PFSK-1 (cell line): Measurements from ENCODE around the gene INTS11.

ENCODE experiments used
- FOXP2 ChIP-seq: optimal IDR thresholded peaks from 2 replicates; pipeline ENCODE3; 2011; ENCODE audit warnings: borderline replicate concordance, control low read depth, inconsistent platforms; ENCODE audit not compliant: insufficient read depth; ENCODE audit errors: extremely low read length, extremely low read depth
- POLR2AphosphoS5 ChIP-seq: IDR thresholded peaks from 2 replicates; pipeline ENCODE4 v1.6.1; 2012; ENCODE audit warnings: low read depth, mild to moderate bottlenecking, control low read depth, low read length, moderate library complexity
- SIN3A ChIP-seq: IDR thresholded peaks from 2 replicates; pipeline ENCODE4 v1.6.1; 2012; ENCODE audit warnings: mild to moderate bottlenecking, low read length, moderate library complexity, borderline replicate concordance; ENCODE audit not compliant: insufficient read depth
- TAF1 ChIP-seq: IDR thresholded peaks from 2 replicates; pipeline ENCODE4 v1.6.1; 2012; ENCODE audit warnings: low read length, control low read depth, borderline replicate concordance; ENCODE audit not compliant: insufficient read depth
- TF ChIP-seq, protein P1 (sequence below), 2 experiments: IDR thresholded peaks; 2 replicates each; pipeline versions ENCODE4 v1.6.1 to v1.8.0; 2011 to 2012; ENCODE audit warnings: low read depth in 2 of 2, low read length in 2 of 2, control low read depth in 1 of 2, inconsistent platforms in 1 of 2, mild to moderate bottlenecking in 1 of 2, moderate library complexity in 1 of 2; ENCODE audit not compliant: insufficient read depth in 1 of 2

Gene INTS11

DNA sequence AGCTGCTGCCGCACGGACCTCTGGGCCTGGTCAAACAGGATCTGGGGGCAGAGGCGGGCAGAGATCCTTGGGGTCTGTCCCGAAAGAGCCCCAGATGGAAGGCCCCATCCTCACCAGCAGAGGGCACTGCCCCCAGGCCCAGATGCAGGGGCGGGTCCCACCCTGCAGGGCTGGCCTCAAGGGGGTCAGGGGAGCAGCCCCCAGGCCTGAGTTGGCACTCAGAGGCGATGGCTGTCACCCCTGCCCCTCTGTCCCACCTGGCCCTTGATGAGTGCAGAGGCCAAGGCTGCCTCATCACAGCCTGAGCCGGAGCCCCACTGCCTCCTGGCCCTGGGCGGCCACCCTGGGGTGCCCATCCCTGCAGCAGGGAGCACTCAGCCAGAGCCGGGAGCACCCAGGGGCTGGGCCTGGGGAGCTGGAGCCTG is 22.4 kb downstream of the INTS11 start:
- no peak for TF ChIP-seq TAF1
- TF ChIP-seq FOXP2 = no peak
- TF ChIP-seq, protein P1, sequence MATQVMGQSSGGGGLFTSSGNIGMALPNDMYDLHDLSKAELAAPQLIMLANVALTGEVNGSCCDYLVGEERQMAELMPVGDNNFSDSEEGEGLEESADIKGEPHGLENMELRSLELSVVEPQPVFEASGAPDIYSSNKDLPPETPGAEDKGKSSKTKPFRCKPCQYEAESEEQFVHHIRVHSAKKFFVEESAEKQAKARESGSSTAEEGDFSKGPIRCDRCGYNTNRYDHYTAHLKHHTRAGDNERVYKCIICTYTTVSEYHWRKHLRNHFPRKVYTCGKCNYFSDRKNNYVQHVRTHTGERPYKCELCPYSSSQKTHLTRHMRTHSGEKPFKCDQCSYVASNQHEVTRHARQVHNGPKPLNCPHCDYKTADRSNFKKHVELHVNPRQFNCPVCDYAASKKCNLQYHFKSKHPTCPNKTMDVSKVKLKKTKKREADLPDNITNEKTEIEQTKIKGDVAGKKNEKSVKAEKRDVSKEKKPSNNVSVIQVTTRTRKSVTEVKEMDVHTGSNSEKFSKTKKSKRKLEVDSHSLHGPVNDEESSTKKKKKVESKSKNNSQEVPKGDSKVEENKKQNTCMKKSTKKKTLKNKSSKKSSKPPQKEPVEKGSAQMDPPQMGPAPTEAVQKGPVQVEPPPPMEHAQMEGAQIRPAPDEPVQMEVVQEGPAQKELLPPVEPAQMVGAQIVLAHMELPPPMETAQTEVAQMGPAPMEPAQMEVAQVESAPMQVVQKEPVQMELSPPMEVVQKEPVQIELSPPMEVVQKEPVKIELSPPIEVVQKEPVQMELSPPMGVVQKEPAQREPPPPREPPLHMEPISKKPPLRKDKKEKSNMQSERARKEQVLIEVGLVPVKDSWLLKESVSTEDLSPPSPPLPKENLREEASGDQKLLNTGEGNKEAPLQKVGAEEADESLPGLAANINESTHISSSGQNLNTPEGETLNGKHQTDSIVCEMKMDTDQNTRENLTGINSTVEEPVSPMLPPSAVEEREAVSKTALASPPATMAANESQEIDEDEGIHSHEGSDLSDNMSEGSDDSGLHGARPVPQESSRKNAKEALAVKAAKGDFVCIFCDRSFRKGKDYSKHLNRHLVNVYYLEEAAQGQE (IDR thresholded peaks at IDR 0.05; ENCODE audit: insufficient read depth in 1 of 2, low read depth in 2 of 2, low read length in 2 of 2) = no peak
- no peak for TF ChIP-seq POLR2AphosphoS5
- no peak for TF ChIP-seq SIN3A

DNA sequence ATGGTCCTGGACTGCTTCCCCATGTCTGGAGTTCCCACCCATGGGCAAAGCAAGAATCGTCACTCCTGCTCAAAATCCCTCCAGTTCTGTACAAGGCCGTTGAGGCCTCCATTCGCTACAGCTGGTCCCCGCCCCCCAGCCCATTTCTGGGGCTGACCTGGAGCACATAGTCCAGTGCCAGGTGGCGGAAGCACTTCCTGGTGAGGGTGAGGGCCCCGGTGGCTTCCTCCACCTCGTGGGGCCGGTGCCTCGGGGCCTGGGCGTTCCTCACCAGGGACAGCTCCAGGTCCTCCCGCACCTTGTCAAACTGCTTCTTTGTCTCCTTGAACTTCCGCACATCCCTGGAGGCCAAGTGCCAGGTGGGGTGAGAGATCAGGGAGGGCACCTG is 24.1 kb downstream of the INTS11 start:
- TF ChIP-seq POLR2AphosphoS5 (no peak), SIN3A (no peak), FOXP2 (no peak), TAF1 (no peak)
- TF ChIP-seq, protein P1 (IDR thresholded peaks at IDR 0.05; ENCODE audit: insufficient read depth in 1 of 2, low read depth in 2 of 2, low read length in 2 of 2) = peak in 1 of 2 experiments; percentile 65; a peak in 1 of 4 replicates

DNA sequence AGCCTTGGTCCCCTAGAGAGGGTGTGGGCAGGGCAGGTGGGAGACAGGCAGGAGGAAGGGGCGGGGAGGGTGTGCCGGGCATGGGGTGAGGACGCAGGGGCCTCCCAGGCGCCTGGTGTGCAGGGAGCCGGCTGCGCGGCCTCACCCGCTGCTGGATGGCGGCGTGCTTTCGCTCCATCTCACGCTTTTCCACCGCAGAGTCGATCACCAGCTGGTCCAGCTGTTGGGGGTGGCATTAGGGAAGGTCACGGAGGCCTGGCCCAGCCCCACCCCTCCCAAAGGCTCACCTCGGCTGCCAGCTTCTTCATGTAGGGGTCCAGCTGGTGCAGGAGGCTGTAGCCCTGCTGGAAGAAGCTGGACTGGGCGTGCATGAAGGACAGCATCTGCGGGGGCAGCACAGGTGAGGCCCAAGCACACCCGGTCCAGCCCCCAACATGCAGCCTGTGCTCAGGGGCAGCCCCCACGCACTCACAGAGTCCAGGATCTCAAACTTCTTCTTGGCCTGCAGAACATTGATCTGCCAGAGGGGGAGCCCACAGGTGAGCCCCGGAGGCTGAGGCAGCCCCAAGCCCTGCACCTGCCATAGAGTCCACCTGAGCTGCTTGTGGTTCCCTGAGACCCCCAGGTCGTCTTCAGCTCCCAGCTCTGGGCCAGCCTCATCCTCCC is 24.6 kb downstream of the INTS11 start:
- no peak for TF ChIP-seq TAF1
- no peak for TF ChIP-seq POLR2AphosphoS5
- TF ChIP-seq SIN3A = no peak
- TF ChIP-seq, protein P1 (IDR thresholded peaks at IDR 0.05; ENCODE audit: insufficient read depth in 1 of 2, low read depth in 2 of 2, low read length in 2 of 2) = no peak
- TF ChIP-seq FOXP2 = no peak

DNA sequence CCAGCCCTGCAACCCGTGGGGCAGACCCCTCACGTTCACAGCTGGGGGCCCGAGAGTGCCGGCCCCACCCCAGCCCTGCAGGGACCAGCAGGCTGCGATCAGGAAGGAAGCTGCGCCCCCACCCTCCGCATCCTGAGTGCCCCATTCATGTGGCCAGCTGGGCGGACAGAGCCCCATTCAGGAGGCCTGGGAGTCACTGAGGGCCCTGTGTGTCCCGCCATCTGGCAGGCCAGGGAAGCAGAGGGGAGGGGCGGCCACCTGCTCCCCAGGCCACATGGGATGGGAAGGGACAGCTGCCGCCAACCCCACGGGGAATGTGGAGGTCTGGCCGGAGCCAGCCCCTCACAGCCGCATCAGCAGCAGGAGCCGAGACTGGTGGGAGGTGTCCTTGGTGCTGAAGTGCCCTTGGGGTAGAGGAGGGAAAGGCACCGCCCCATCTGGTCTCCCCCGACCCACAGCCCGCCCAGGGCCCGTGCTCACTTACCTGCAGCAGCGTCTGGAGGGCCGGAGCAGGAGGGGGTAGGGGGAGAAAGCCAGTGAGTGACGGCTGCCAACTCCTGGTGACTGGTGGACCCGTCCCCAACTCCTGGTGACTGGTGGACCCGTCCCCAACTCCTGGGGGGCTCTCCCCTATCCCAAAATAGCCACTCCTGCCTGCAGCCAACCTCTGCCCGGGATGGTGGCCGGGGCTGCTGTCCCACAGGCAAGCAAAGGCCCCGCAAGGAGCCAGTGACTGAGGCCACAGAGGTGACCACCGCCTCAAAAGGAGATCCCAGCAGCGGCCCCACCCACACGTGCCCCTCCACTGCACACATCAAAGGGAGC is 25.4 kb downstream of the INTS11 start:
- no peak for TF ChIP-seq TAF1
- TF ChIP-seq, protein P1 (IDR thresholded peaks at IDR 0.05; ENCODE audit: insufficient read depth in 1 of 2, low read depth in 2 of 2, low read length in 2 of 2) = peak; percentile 87 to 92
